ENCODE measurements around the gene DMPK.
A peak's percentile ranks its signal among the peaks of the same experiment; 100 is the strongest.

Gene DMPK

DNA sequence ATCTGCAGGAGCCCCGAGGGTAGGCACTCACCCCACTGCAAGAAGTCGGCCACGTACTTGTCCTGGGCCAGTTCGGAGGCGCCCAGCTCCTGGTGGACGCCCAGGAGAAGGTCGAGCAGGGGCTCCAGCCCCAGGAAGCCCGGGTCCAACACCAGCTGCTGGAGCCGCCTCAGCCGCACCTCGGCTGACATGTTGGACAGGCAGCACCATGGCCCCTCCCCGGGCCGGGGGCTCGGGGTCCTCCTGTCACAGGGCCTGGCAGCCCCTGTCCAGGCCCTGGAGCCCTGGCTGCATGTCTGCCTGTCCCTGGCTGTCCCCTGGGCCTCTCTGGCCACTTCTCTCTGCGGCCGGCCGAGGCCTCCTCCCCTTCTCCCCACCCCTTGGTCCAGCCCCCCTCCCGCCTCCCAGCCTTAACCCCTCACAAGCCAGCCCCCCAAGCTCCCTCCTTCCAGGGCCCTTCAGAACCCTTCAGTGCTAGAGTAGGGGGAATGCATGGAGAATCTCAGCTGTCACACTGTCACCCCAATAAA lies at the start of gene DMPK:
Gene DMPK, minus strand, starts transcription at position 329 of the 530 bp plus-strand sequence. Its CDS starts 138 bp downstream, at position 191.
- no peak for DNase-seq

- DNase-seq = no peak
Observed at GRCh38 chr19:45828945-45829344, 46.7 kb upstream of the DMPK start.

- DNase-seq = no peak
Observed at GRCh38 chr19:45828523-45828922, 46.2 kb upstream of the DMPK start.

- no peak for DNase-seq
Observed at GRCh38 chr19:45827459-45828093, 45.3 kb upstream of the DMPK start.

DNA sequence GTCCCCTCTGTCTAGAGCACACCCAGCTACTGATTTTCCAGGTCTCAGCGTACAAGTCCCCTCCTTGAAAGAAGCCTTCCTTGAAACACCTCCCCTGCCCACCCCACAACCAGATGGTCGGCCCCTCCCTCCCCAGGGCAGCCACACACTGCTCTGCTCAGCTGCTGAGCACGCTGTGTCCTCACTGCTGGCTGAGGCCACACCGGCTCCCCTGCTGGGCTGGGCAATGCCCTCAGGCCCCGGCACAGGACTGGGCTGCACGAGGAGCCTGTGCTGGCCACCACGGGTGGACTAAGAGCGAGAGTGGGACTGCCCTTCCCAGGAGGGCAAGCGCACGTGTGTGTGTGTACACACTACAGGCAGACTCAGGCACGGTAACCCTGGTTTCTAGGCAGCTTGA lies 44.6 kb upstream of the DMPK start:
- DNase-seq = no peak

DNA sequence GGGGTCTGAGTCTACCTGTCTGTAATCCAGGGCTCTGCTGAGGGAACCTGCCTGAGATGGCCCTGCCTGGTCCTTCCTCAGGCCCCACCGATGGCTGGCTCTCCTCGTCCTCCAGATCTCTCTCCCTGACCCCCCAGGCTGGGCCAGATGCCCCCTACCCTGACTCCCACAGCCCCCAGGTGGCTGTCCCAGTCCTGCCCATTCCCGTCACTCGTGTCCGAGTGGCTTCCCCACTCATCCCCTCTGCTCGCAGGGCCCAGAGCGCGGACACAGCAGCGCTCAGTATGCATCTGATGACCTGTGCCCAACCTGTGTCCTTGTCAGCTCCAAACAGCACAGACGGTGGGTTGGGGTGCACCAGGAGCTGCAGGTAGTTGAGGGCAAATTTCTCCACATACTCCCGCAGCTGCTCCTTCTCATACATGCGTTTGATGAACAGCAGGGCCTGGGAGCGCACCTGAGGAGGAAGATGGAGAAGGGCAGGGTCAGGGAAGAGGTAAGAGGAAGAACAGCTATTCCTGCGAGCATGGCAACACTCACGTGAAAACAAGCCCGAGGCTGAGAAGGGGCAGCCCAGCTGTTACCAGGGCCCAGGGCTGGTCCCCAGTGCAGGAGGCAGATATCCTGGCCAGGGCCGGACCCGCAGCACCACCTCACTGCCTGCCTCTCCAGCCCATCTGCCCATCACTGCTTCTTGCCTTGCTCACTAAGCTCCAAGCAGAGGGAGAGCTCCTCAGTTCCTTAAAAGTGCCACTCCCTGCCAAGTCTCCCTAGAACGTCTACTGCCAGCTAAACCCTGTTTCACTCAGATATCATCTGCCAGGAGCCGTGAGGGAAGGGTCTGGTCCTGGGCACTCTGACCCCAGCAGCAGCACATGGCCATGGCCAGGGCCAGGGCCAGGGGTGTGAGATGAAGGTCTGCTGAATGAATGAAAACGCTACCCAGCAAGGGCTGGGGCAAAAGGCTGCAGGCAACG lies 43.9 kb upstream of the DMPK start:
- DNase-seq = no peak

GRCh38 chr19:45825263-45825605 lies 42.9 kb upstream of the DMPK start:
- no peak for DNase-seq

DNA sequence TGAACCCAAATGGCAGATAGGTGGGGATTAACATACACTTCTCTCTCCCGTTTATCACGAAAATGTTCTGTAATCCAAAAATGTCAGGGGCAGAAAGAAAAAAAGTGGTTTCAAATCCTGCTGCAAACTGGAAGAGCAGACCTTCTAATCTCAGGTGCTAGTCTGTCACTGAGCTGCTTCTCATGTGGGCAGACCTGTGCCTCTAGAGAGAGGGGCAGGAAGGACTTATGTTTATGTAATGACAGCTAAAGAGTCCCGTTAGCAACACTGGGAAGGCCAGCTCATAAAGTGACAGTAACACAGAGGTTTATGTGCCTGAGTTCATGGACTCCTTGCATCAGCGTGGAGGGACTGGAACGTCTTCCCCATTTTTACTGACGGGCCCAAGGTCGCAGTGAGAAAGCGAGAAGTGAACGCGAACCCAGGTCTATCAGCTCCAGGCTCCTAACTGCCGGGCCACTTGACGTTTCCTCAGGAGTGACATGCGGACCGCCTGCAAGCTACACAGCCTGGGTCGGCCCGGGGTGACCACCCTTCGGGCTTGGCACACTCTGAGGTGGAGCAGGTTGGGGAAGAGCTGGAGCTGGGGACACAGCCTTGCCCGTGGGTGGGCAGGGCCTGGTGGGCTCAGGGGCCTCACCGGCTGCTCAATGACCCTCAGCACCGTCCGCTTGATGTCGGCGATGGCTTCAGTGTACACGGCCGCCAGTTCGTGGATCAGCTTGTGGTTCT lies 42.4 kb upstream of the DMPK start:
- no peak for DNase-seq

GRCh38 chr19:45824041-45824471 lies 41.8 kb upstream of the DMPK start:
- DNase-seq = no peak

GRCh38 chr19:45823182-45823581 lies 40.9 kb upstream of the DMPK start:
- DNase-seq = no peak

DNA sequence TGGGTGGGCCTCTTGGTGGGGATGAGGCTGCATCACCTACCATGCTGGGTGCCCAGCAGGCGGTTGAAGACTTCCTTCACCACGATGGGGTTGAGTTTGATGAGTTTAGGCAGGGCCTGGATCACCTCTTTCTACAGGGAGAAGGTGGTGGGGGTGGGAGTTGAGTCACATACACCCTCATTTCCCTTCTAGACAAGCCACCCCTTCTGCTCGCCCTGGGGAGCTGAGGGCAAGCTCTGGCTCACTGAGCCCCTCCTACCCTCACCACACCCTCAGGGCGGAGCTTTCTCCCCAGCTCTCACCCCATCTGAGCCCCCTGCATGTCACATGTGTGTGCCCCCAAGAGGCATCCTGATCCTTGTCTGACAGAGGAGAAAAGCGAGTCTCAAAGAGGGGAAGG lies 40.4 kb upstream of the DMPK start:
- no peak for DNase-seq

DNA sequence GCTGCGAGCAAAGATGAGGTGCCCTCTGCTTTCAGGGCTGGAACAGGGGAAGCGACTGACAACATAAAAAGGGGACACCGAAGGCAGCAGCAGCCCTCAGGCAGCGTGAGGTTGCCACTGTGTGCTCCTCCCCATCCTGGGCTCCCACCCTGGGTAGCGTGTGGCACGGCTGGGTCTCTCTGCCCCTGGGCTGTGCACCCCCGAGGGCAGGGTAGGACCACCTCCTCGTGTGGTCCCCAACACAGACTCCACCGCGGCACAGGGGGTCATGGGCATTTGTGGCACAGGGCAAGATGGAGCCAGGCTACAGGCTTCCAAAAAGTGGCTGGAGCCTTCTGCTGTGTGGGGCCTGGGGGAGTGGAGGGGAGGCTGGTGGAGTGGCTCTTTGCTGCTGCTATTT lies 39.3 kb upstream of the DMPK start:
- no peak for DNase-seq

- DNase-seq = no peak
Observed at GRCh38 chr19:45821103-45821521, 38.8 kb upstream of the DMPK start.

DNA sequence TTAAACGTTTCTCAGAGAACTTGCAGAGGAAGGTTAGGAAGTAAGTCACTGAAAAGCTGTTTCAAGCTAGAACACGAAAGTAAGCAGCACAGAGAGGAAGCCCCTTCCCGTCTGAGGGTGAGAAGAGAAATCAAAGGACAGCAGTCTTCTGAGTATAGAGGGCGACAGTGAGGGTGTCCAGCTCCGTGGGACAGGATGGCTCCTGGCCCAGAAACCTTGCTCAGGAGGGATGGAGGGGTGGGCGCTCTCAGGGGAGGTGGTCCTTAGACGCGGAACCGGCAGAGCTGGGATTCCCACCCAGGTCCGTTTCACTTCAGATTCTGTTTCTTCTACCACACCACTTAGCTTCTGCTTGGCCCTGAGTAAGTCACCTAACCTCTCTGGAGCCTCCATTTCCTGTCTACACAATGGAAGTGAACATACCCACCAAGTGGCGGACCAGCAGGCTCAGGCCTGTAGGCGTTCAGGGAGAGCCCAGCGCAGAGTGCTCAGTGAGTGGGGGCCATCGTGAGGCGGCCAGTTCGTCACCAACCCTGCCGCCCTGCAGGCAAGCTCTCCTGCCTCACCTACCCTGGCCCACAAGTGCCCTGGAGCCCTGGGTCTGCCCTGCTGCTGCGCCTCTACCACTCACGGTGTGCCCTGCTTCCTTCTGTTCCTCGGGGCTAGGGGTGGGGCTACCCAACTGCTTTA lies 38.3 kb upstream of the DMPK start:
- no peak for DNase-seq

DNA sequence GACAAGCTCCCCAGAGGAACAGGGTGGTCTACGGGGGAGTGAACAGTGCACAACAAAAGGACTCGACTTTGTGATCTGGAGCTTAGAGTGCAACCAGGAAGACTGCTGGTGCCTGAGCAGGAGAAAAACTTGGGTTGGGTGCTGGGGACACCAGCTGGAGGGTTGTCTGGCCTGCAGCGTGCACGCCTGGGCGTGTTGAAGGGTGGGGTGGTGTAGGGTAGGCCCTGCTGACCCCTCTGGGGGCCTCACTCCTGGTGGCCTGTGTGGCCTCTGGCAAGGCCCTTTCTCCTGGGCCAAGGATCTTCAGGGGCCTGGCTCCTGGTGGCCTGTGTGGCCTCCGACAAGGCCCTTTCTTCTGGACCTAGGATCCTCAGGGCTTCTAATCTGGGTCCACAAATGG lies 37.5 kb upstream of the DMPK start:
- DNase-seq = no peak

DNA sequence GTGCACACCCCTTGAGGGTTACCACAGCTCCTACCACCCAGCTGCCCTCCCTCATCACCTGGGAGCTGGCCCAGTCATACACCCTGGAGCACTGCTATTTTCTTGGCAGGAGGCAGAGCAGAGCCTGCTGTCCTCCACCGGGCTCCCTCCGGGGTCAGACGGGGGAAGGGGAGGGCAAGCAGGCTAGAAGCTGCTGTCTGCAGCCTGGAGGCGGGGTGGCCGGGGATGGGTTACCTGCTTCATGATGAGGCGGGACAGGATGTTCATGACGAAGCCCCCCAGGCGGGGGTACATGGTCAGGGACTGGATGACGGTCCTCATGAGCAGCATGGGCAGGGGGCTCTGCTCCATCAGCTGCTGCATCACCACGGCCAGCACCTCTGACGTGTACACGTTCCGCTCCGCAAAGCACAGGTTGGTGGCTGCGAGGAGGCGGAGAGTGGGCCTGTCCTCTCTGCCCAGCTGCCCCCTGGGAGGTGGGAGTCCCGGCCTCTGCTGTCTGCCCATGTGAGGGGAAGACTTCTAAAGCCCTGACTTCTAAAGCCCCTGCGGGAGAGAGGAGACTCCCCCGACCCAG lies 35.5 kb upstream of the DMPK start:
- no peak for DNase-seq

GRCh38 chr19:45817010-45817724 lies 34.9 kb upstream of the DMPK start:
- DNase-seq = peak; percentile 96

DNA sequence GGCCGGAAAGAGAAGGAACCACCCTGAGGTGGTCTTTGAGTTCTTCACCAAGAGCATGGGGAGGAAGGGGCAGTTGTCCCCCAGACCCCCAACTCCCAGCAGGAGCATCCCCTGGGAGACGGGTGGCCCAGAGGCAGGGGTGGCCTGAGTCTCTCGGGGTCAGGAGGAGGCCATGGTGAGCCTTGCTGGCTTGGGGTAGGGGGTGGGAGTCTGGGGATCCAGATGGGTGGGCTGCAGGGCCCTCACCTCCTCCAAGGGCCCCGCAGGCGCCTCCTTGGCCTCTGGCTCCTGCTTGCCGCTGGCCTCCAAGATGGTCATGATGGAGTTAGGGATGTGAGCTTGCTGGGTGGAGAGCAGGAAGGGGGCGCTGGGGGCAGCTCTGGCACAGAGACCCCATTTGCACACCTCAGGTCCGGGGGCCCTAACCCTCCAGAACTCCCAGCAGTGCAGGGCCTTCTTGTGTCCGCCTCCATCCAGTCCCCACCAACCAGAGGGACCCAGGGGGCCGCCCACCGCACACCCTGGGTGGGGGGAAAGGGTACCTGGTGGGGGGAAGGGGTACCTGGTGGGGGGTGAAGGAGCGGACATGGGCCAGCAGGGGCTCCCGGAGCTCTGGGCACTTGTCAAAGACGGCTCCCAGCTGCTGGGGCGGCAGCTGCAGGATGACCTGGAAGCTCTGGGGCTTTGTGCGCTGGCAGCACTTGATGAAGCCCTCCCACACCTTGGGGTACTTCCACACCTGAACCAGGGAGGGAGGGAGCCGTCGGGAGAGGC lies 34.1 kb upstream of the DMPK start:
- DNase-seq = no peak

DNA sequence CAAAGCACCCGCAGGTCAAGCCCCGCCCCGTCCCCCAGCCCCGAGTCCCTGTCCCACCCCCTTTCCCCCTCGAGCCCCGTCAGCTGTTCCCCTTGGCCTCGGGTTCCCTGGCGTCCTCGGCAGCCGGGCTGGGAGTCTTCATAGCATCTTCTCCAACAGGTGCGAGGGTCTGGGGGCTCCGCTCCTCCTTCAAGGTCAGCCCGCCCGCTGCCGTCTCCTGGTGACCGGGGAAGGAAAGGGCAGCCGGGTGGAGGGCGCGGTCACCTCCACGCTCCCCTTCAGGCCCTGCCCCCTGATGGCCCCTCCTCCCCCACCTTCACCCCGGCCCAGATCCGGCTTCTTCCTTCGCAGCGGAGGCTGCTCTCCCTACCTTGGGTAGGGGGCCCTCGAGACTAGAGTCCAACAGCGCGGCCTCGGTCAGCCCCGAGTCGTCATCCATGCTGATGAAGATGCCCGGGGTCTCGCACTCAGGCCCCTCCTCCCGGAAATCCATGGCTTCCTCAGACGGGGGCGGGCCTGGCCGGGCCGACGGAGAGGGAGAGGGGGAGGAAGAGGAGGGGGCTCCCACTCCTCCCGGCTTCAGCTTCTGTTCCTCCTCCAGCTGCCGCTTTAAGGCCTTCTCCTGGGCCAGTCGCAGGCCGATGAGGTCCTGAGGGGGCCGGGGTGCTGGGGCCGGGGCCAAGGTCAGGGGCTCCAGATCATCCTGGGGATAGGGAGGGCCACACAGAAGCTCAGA lies 33.4 kb upstream of the DMPK start:
- DNase-seq = no peak

DNA sequence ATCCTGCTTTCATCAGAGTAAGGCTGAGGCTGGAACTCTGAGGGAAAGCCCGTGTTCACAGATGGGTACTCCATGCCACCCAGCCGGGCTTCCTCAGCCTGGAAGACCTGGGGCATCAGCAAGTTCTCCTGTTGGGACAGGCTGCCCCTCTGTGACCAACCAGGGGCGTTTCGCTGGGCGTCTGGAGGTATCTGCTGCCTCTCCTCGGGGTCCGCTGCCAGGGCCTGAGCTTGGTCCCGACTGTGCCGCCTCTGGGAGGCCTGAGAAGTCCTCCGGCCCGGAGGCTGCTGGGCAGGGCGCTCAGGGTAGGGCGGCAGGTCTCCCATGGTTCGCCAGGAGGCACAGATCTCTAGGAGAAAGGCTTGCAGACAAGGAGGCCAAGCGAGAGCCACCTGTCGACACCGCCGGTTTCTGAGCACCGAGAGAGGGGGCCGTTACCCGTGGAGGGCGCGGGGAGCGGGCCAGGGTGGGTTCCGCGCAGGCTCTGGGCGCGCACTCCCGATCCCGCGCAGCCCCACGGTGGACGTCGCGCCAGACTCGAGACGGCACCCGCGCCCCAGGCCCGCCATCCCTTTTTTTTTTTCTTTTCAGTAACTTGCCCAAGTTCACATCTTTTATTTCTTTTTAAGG lies 32.7 kb upstream of the DMPK start, which contains the start of gene RSPH6A:
Gene RSPH6A, minus strand, starts transcription at position 458 of the 630 bp plus-strand sequence. Its CDS starts 132 bp downstream, at position 326.
- DNase-seq = no peak

All from activated T-cell treated with anti-CD3 and anti-CD28 coated beads, Interleukin-2, amount 50 U/mL, for 1 hour (primary cell).